GM23248 (cell line): Measurements from ENCODE around the gene GRPEL1. TPM values are rescaled to one million over a fixed set of nuclear protein-coding genes. Genes with fewer than 3 reads are reported as not detected.

ENCODE experiments used
- DNase-seq: peaks from one replicate; pipeline ENCODE4 v3.0.0-alpha.2; 2015
- H2AFZ ChIP-seq: fragments of 200-600 bp; sonication (generic); 2 replicates; pipeline ENCODE4 v1.6.1; 2016; ENCODE audit warnings: antibody characterized with exemption
- H3F3A ChIP-seq: fragments of 200-600 bp; sonication (generic); 2 replicates; pipeline ENCODE4 v1.6.1; 2016; ENCODE audit warnings: mild to moderate bottlenecking, antibody characterized with exemption, mixed run types; ENCODE audit not compliant: insufficient read depth
- H3K27ac ChIP-seq: fragments of 200-600 bp; sonication (generic); 2 replicates; pipeline ENCODE4 v1.5.1; 2016; ENCODE audit warnings: mild to moderate bottlenecking
- H3K27me3 ChIP-seq: fragments of 200-600 bp; sonication (generic); replicated peaks from 2 replicates; pipeline ENCODE4 v1.6.1; 2016; ENCODE audit warnings: mild to moderate bottlenecking; ENCODE audit not compliant: insufficient read depth
- H3K36me3 ChIP-seq: fragments of 200-600 bp; sonication (generic); 2 replicates; pipeline ENCODE4 v1.6.1; 2016; ENCODE audit warnings: low read depth, mild to moderate bottlenecking
- H3K4me1 ChIP-seq: fragments of 200-600 bp; sonication (generic); 2 replicates; pipeline ENCODE4 v1.6.1; 2016; ENCODE audit warnings: mild to moderate bottlenecking; ENCODE audit not compliant: insufficient read depth
- H3K4me2 ChIP-seq: fragments of 200-600 bp; sonication (generic); one replicate; pipeline ENCODE4 v1.6.1; 2016; ENCODE audit warnings: mild to moderate bottlenecking; ENCODE audit not compliant: unreplicated experiment
- H3K4me3 ChIP-seq: fragments of 200-600 bp; sonication (generic); 2 replicates; pipeline ENCODE4 v1.5.1; 2016; ENCODE audit warnings: mild to moderate bottlenecking
- H3K79me2 ChIP-seq: fragments of 200-600 bp; sonication (generic); 2 replicates; pipeline ENCODE4 v1.6.1; 2016; ENCODE audit warnings: mild to moderate bottlenecking; ENCODE audit not compliant: insufficient read depth
- H3K9ac ChIP-seq: fragments of 200-600 bp; sonication (generic); 2 replicates; pipeline ENCODE4 v1.6.1; 2016; ENCODE audit warnings: mild to moderate bottlenecking
- H3K9me2 ChIP-seq: fragments of 200-600 bp; sonication (generic); 2 replicates; pipeline ENCODE4 v1.6.1; 2016; ENCODE audit warnings: mixed run types, mild to moderate bottlenecking, moderate library complexity; ENCODE audit not compliant: insufficient read depth
- H3K9me3 ChIP-seq: fragments of 200-600 bp; sonication (generic); one replicate; pipeline ENCODE4 v1.6.1; 2017; ENCODE audit warnings: low read depth
- H4K20me1 ChIP-seq: fragments of 200-600 bp; sonication (generic); 2 replicates; pipeline ENCODE4 v1.6.0; 2016; ENCODE audit not compliant: insufficient read depth
- EZH2 ChIP-seq: fragments of 200-600 bp; sonication (generic); IDR thresholded peaks from 2 replicates; pipeline ENCODE4 v1.6.1; 2018; ENCODE audit warnings: antibody characterized with exemption, mild to moderate bottlenecking; ENCODE audit not compliant: insufficient read depth, poor library complexity, severe bottlenecking
- EZH2phosphoT487 ChIP-seq: fragments of 200-600 bp; sonication (generic); IDR thresholded peaks from 2 replicates; pipeline ENCODE4 v1.6.1; 2018; ENCODE audit warnings: antibody characterized with exemption, moderate library complexity, mild to moderate bottlenecking, low read depth; ENCODE audit not compliant: insufficient read depth
- WGBS, 2 experiments: methylation state at CpG; one replicate each; pipeline ENCODE4 v1.1.6; 2015 to 2017; ENCODE audit warnings: low lambda C conversion rate in 2 of 2, low coverage in 1 of 2; ENCODE audit errors: missing lambda C conversion rate in 2 of 2; 5-methylcytosine and 5-hydroxymethylcytosine counted together
- in situ Hi-C: fragments of 300-500 bp; cut with MboI; formaldehyde crosslinking; loops from 2 replicates; pipeline ENCODE4 v1.15.0; 2020
- polyA plus RNA-seq: library from polyadenylated mRNA; unstranded; fragments of >200 nt; fragmentation: Nextera tagmentation; extraction: Ambion mirVana; gene quantifications from 2 replicates; pipeline ENCODE4 v1.2.1, GENCODE V29; 2016
- total RNA-seq: library from RNA; depleted of rRNA; stranded (reverse); fragments of >200 nt; shearing (Covaris generic); gene quantifications from 2 replicates; pipeline ENCODE4 v1.2.3, GENCODE V29; 2014

Gene GRPEL1
- total and polyA plus RNA-seq, 2 experiments from 2014 or later: 41.8 to 85.5 TPM

- H2AFZ ChIP-seq: no peak overlapping the region
- in situ Hi-C loops: loop anchor here (10.0 kb wide), 1 partner anchor 360 kb away; the partner anchor contains the start of gene BLOC1S4
- H3K4me3 ChIP-seq: no peak overlapping the region
- no peaks in the 10 kb centered on the region for H4K20me1 ChIP-seq
- H3K4me1 ChIP-seq: no peaks in the 10 kb centered on the region
- WGBS, 2 experiments: 55 to 59% methylated on average over 9 of the region's 9 CpGs
- H3K4me2 ChIP-seq: no peak overlapping the region
- no peaks in the 10 kb centered on the region for H3K36me3 ChIP-seq
- H3F3A ChIP-seq: no peaks in the 10 kb centered on the region
- no peak overlapping the region for H3K9ac ChIP-seq
- H3K79me2 ChIP-seq: no peaks in the 10 kb centered on the region
- TF ChIP-seq EZH2phosphoT487 (no peak), EZH2 (no peak)
- peak; percentile 58 for DNase-seq
- H3K9me2 ChIP-seq: no peaks in the 10 kb centered on the region
- no peak overlapping the region for H3K27ac ChIP-seq
- H3K9me3 ChIP-seq: no peaks in the 10 kb centered on the region
- no peaks in the 10 kb centered on the region for H3K27me3 ChIP-seq
These were observed 6.6 kb upstream of the GRPEL1 start for GRCh38 chr4:7074426-7074825.

- Histone ChIP-seq H4K20me1 (no peaks in the 10 kb centered on the region), H3K27me3 (no peaks in the 10 kb centered on the region), H2AFZ (no peak overlapping the region), H3F3A (no peaks in the 10 kb centered on the region), H3K4me1 (no peaks in the 10 kb centered on the region), H3K9me3 (no peaks in the 10 kb centered on the region), H3K79me2 (no peaks in the 10 kb centered on the region), H3K4me2 (no peak overlapping the region), H3K9me2 (no peaks in the 10 kb centered on the region), H3K36me3 (no peaks in the 10 kb centered on the region), H3K27ac (no peak overlapping the region), H3K9ac (no peak overlapping the region), H3K4me3 (no peak overlapping the region)
- in situ Hi-C loops: loop anchor here (10.0 kb wide), 1 partner anchor 359 kb away; the partner anchor contains the start of gene BLOC1S4
- TF ChIP-seq EZH2 (no peak), EZH2phosphoT487 (no peak)
- 69 to 70% methylated on average over 18 of the region's 18 CpGs for WGBS, 2 experiments
- DNase-seq: peak; percentile 65
These were observed 5.9 kb upstream of the GRPEL1 start for GRCh38 chr4:7073526-7074390.

DNA sequence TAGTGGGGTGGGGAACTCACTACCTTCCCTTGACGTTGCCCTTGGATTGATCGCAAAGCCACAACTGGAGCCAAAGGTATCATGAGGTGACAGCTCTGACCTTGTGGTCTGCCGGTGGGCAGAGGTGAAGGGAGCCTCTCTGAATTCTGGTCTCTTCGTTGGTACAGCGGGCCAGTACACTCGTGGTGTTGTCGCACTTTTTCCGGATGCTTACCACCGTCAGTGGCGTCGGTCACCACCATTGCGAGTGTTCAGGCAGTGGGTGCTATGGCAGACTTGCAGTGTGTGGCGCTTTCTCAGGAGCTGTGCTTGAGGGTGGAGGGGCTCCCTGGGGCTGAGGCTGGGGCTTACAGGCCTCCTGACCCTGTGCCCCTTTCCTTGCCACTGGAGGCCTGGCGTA is 5.2 kb upstream of the GRPEL1 start:
- no peak overlapping the region for H3K27ac ChIP-seq
- in situ Hi-C loops: loop anchor here (10.0 kb wide), 1 partner anchor 358 kb away; the partner anchor contains the start of gene BLOC1S4
- TF ChIP-seq EZH2phosphoT487: no peak
- no peak overlapping the region for H3K4me2 ChIP-seq
- H4K20me1 ChIP-seq: no peaks in the 10 kb centered on the region
- no peaks in the 10 kb centered on the region for H3K79me2 ChIP-seq
- no peaks in the 10 kb centered on the region for H3K27me3 ChIP-seq
- no peaks in the 10 kb centered on the region for H3K36me3 ChIP-seq
- no peaks in the 10 kb centered on the region for H3F3A ChIP-seq
- H3K4me1 ChIP-seq: no peaks in the 10 kb centered on the region
- no peaks in the 10 kb centered on the region for H3K9me2 ChIP-seq
- no peak for DNase-seq
- no peak overlapping the region for H3K9ac ChIP-seq
- no peaks in the 10 kb centered on the region for H3K9me3 ChIP-seq
- H2AFZ ChIP-seq: no peak overlapping the region
- 85 to 87% methylated on average over 14 of the region's 14 CpGs for WGBS, 2 experiments
- H3K4me3 ChIP-seq: no peak overlapping the region

DNA sequence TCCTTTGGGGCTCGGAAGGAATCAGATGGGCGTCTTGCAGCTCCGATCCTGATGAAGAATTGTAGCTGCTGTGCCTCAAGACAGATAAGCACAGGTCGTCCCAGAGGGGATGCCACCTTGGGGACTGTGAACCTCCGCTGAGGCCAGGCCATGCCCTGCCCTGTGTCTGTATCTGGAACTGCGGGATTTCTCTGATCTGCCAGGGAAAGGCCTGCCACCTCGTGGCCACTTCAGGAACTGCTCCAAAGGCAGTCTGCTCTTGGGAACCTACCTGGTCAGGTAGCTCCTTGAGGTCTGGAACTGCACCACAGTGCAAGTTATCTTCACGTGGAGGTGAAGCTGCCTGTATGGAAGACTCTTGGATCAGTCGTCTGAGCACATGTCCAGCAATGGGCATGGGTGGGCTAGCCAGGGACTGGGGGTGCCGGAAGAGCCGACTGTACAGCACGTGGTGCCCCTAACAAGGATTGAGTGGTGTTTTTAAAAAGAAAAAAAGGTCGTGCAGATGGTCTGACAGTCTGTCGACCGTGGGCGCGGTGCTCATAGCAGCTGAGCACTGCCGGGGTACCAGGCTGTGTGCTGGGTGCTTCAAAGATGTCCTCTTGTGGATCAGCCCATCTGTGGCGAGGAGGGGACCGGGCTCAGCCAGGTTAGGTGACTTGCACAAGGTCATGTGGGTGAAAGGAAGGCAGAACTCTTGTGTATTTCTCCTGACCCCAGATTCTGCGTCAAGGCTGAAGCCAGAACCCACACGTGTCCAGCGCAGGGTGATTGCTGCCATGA is 3.1 kb upstream of the GRPEL1 start:
- no peaks in the 10 kb centered on the region for H3F3A ChIP-seq
- H3K79me2 ChIP-seq: peaks cover 19% of the 10 kb centered on the region
- TF ChIP-seq EZH2 (no peak), EZH2phosphoT487 (no peak)
- no peaks in the 10 kb centered on the region for H3K9me3 ChIP-seq
- H3K9me2 ChIP-seq: no peaks in the 10 kb centered on the region
- H3K4me2 ChIP-seq: no peak overlapping the region
- H3K27ac ChIP-seq: no peak overlapping the region
- no peak overlapping the region for H3K4me3 ChIP-seq
- no peak overlapping the region for H2AFZ ChIP-seq
- no peaks in the 10 kb centered on the region for H3K27me3 ChIP-seq
- no peaks in the 10 kb centered on the region; the same call in 1 of the 2 replicates for H4K20me1 ChIP-seq
- WGBS, 2 experiments: 27 to 28% methylated on average over 23 of the region's 23 CpGs
- in situ Hi-C loops: loop anchor here (10.0 kb wide), 1 partner anchor 356 kb away; the partner anchor contains the start of gene BLOC1S4
- no peak overlapping the region for H3K9ac ChIP-seq
- H3K36me3 ChIP-seq: no peaks in the 10 kb centered on the region
- DNase-seq: peak; percentile 80
- H3K4me1 ChIP-seq: peaks cover 10% of the 10 kb centered on the region
